Ascending aorta (tissue), 2 donors: ENCODE data around the gene SLC16A10. TPM values are rescaled to one million over a fixed set of nuclear protein-coding genes. Genes with fewer than 3 reads are reported as not detected.
A peak's percentile ranks its signal among the peaks of the same experiment; 100 is the strongest.

Source experiments
- DNase-seq, 2 donors: peaks; one replicate each; pipeline ENCODE4 v3.0.0-alpha.2; 2019; ENCODE audit warnings: low spot score in 2 of 2
- H3K27ac ChIP-seq, 2 donors: fragments of 200-600 bp; sonication (generic); one replicate each; pipeline ENCODE4 v1.5.1; 2016 to 2017; ENCODE audit warnings: mild to moderate bottlenecking in 1 of 2
- H3K27me3 ChIP-seq: fragments of 200-600 bp; sonication (generic); one replicate; pipeline ENCODE4 v1.5.1; 2017
- H3K36me3 ChIP-seq, 2 donors: fragments of 200-600 bp; sonication (generic); one replicate each; pipeline ENCODE4 v1.5.1; 2016
- H3K4me1 ChIP-seq, 2 donors: fragments of 200-600 bp; sonication (generic); one replicate each; pipeline ENCODE4 v1.5.1; 2016 to 2017; ENCODE audit warnings: mild to moderate bottlenecking in 1 of 2
- H3K4me3 ChIP-seq, 2 donors: fragments of 200-600 bp; sonication (generic); one replicate each; pipeline ENCODE4 v1.5.1; 2016 to 2017; ENCODE audit warnings: mild to moderate bottlenecking in 1 of 2
- H3K9me3 ChIP-seq, 2 donors: fragments of 200-600 bp; sonication (generic); one replicate each; pipeline ENCODE4 v1.5.1; 2016
- intact Hi-C: fragments of 100-400 bp; cut with DNase I; formaldehyde crosslinking; loops from one replicate; pipeline ENCODE4 v1.15.1; 2023
- total RNA-seq: library from RNA; depleted of rRNA; stranded (reverse); fragments of >200 nt; gene quantifications from one replicate; pipeline ENCODE4 v1.1.0, GENCODE V29; 2016
- TF ChIP-seq, protein P1 (sequence below), 3 experiments: fragments of 200-600 bp in 2 of 3; fragments of 450-650 bp in 1 of 3; sonication (generic) in 2 of 3; IDR thresholded peaks; one replicate each; pipeline ENCODE4 v1.5.1; 2016 to 2019; ENCODE audit warnings: antibody characterized with exemption in 3 of 3, mild to moderate bottlenecking in 1 of 3, moderate library complexity in 1 of 3

SLC16A10 gene, protein sequence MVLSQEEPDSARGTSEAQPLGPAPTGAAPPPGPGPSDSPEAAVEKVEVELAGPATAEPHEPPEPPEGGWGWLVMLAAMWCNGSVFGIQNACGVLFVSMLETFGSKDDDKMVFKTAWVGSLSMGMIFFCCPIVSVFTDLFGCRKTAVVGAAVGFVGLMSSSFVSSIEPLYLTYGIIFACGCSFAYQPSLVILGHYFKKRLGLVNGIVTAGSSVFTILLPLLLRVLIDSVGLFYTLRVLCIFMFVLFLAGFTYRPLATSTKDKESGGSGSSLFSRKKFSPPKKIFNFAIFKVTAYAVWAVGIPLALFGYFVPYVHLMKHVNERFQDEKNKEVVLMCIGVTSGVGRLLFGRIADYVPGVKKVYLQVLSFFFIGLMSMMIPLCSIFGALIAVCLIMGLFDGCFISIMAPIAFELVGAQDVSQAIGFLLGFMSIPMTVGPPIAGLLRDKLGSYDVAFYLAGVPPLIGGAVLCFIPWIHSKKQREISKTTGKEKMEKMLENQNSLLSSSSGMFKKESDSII
- total RNA-seq: 7.8 TPM

GRCh38 chr6:111087106-111087835 lies at the start of gene SLC16A10:
Gene SLC16A10 (plus strand): TSS chr6:111087503. CDS start chr6:111087753, 250 bp downstream.
- Histone ChIP-seq H3K9me3 (no peaks in the 10 kb centered on the region), H3K27ac (peak within 1 kb of the TSS in 1 of 2 donors; percentile 28), H3K4me3 (peak within 1 kb of the TSS; percentile 71 to 85), H3K4me1 (no peaks in the 10 kb centered on the region), H3K36me3 (no peaks in the 10 kb centered on the region), H3K27me3 (no peaks in the 10 kb centered on the region)
- DNase-seq: peak; percentile 42 to 87
- TF ChIP-seq, protein P1, sequence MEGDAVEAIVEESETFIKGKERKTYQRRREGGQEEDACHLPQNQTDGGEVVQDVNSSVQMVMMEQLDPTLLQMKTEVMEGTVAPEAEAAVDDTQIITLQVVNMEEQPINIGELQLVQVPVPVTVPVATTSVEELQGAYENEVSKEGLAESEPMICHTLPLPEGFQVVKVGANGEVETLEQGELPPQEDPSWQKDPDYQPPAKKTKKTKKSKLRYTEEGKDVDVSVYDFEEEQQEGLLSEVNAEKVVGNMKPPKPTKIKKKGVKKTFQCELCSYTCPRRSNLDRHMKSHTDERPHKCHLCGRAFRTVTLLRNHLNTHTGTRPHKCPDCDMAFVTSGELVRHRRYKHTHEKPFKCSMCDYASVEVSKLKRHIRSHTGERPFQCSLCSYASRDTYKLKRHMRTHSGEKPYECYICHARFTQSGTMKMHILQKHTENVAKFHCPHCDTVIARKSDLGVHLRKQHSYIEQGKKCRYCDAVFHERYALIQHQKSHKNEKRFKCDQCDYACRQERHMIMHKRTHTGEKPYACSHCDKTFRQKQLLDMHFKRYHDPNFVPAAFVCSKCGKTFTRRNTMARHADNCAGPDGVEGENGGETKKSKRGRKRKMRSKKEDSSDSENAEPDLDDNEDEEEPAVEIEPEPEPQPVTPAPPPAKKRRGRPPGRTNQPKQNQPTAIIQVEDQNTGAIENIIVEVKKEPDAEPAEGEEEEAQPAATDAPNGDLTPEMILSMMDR (IDR thresholded peaks at IDR 0.05): peak in 1 of 3 experiments; percentile 13
- intact Hi-C loops: loop anchor here (10.0 kb wide), 1 partner anchor 212 kb away; the partner anchor contains the start of gene AMD1

- TF ChIP-seq, protein P1 (IDR thresholded peaks at IDR 0.05): no peak
- Histone ChIP-seq H3K27me3 (no peaks in the 10 kb centered on the region), H3K4me3 (no peak overlapping the region), H3K36me3 (no peaks in the 10 kb centered on the region), H3K27ac (no peak overlapping the region), H3K9me3 (no peaks in the 10 kb centered on the region), H3K4me1 (no peaks in the 10 kb centered on the region)
- no peak for DNase-seq
- intact Hi-C loops: no loop called here
Measured at GRCh38 chr6:111038534-111039252, 48.6 kb upstream of the SLC16A10 start.

GRCh38 chr6:111041917-111042316 lies 45.4 kb upstream of the SLC16A10 start:
- Histone ChIP-seq H3K9me3 (no peaks in the 10 kb centered on the region), H3K4me3 (no peak overlapping the region), H3K27me3 (no peaks in the 10 kb centered on the region), H3K27ac (no peak overlapping the region), H3K4me1 (no peaks in the 10 kb centered on the region), H3K36me3 (no peaks in the 10 kb centered on the region)
- intact Hi-C loops: no loop called here
- TF ChIP-seq, protein P1 (IDR thresholded peaks at IDR 0.05): no peak
- DNase-seq: no peak

GRCh38 chr6:111047244-111047643 lies 40.1 kb upstream of the SLC16A10 start:
- TF ChIP-seq, protein P1 (IDR thresholded peaks at IDR 0.05): no peak
- Histone ChIP-seq H3K36me3 (no peaks in the 10 kb centered on the region), H3K27ac (no peak overlapping the region), H3K9me3 (no peaks in the 10 kb centered on the region), H3K27me3 (no peaks in the 10 kb centered on the region), H3K4me1 (peaks cover 3 to 8% of the 10 kb centered on the region in 2 donors), H3K4me3 (no peak overlapping the region)
- intact Hi-C loops: no loop called here
- no peak for DNase-seq

DNA sequence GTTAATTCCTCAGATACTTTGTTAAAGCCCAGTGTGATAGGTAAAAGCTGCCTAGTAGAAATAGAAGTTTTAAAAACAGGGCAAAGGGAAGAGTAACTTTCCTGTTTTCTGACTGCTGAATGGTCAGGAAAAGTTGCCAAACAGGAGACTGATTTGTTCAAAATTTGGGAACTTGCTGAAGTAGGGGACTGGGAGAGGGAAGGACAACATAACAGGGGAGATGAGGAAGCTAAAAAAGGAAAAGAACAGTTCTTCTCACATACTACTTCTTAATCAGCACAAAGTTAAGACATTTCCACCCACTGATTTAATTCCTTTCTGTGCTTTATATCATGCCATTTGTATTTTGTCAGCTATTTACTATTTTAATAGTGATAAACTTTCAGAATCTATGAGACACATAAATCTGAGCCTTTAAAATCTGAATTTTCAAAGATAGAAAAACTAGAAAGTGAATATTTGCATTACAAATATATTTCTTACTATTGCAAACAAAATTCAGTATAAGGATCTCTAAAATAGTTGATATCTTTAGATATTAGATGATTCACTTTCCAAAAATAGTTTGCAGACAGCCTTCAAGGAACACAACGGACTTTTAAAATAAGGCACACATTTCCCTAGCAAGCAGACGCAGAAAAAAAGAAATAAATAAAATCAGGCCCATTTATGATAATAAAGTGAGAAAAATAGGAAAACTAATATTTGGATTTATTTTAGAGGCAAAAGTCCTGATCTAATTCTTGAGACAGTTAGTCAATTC lies 36.9 kb upstream of the SLC16A10 start:
- TF ChIP-seq, protein P1 (IDR thresholded peaks at IDR 0.05): no peak

More for the DNA sequence above, 36.9 kb upstream of the SLC16A10 start:
- Histone ChIP-seq H3K27me3 (no peaks in the 10 kb centered on the region), H3K4me1 (peaks cover 3 to 8% of the 10 kb centered on the region in 2 donors), H3K27ac (peak overlapping the region; percentile 43 to 48), H3K9me3 (no peaks in the 10 kb centered on the region), H3K4me3 (no peak overlapping the region), H3K36me3 (no peaks in the 10 kb centered on the region)
- intact Hi-C loops: no loop called here
- no peak for DNase-seq
